Measurements from ENCODE around the gene BMERB1.
A peak's percentile ranks its signal among the peaks of the same experiment; 100 is the strongest.

BMERB1 gene

DNA sequence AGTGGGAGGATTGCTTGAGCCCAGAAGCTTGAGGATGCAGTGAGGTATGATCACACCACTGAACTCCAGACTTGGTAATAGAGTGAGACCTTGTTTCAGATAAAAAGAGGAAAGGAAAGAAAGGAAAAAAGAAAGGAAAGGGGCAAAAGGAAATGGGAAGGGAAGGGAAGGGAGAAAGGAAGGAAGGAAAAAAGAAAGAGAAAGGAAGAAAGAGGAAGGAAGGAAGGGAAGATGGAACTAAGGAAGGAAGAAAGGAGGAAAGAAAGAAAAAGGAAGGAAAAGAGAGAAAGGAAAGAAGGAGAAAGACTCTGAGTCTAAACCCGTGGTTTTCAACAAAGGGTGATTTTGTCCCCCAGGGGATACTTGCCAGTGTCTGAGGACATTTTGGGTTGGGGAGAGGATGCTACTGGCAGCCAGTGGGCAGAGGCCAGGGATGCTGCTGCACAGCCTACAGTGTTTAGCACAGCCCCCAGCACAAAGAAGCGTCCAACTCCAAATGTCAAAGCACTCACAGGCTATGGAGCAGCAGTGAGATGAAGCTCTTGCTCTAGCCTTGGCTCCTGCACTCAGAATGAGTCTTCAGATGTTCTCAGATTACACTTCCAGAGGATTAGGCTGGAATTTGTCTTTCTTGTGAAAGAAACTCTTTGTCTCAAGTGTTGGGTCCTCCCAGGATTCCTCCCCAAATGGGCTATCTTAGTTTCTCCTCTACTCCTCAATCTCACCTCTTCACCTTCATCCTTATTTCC, 64.2 kb downstream of the BMERB1 start:
- no peak for DNase-seq

DNA sequence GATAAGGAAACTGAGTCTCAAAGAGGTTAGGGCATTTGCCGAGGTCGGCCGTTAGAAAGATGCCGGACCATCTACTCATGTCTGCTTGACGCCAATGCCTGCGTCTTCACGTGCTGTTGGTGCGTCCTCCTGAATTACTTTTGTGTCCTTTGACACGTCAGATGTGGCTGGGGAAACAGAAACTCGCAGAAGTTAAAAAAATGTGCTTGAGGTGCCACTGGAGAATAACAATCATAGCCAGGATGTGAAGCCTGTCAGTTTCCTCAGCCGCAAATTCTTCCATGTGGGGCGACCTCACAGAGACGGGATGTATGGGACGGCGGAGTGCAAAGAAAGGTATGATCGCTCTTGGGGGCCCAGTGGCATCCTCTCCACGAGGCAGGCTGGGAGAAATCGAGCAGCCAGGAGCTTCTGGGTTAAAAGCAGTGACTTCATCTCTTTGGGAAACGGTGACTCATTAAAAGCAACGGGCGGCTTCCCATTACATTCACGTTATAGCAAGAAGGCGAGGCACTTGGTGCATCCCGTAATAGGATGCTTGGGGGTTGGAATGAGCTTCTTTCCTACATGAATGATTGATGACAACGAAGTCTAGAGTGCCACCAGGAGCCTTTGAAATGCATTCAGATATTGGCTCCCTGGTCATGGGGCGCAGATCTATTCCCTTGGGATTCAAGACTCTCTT, 67.8 kb downstream of the BMERB1 start:
- DNase-seq = no peak

DNA sequence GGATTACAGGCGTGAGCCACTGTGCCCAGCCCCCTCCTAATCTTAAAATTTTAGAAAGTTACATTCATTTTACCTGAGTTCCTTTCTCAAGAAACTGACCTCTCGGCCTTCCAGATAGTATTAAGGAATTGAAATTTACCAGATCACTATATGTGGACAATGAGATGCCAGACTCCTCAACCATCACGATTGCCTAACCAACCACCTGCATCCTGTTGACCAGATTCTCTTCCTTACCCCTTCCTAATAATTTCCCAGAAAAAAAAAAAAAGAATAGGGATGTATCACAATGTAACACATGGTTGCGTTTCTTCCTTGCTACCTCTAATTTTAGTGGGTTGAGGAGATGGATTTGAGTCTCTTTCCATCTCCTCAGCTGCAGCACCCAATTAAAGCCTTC, 72.1 kb downstream of the BMERB1 start:
- DNase-seq = no peak

DNA sequence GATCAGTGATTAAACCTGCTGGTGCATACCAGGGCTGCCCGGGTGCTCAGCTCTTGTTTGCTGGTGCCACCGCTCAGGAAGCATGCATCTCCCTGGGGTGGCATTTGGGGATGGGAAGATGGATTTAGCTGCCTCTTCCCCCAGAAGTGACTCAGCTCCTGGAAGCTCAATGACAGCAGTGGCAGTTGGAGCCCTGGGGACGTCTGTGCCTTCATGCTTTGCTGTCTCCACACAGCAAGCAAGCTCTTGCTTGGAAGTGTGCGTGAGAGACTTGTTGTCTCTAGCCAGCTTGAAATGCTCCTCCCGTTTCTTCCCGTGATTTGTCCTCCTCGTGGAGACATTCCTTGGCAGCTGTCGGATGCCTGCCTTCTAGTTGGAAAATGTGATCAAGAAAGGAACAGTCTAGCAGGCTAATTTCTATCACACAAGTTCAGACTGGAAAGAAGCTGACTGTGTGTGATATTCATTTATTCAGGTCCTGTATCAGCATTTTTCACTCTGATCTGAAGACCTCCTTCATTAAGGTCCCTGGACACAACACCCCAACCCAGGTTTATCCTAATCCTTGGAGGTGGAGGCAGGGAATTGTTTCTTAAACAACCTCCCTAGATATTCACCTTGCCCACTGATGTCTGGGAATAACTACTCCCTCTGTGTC, 73.0 kb downstream of the BMERB1 start:
- DNase-seq = peak in 1 of 14 donors; percentile 14

GRCh38 chr16:15507959-15508627, 73.7 kb downstream of the BMERB1 start:
- no peak for DNase-seq

GRCh38 chr16:15509051-15509592, 74.7 kb downstream of the BMERB1 start:
- DNase-seq = no peak

- no peak for DNase-seq
Observed at GRCh38 chr16:15509593-15510535, 75.5 kb downstream of the BMERB1 start.

DNA sequence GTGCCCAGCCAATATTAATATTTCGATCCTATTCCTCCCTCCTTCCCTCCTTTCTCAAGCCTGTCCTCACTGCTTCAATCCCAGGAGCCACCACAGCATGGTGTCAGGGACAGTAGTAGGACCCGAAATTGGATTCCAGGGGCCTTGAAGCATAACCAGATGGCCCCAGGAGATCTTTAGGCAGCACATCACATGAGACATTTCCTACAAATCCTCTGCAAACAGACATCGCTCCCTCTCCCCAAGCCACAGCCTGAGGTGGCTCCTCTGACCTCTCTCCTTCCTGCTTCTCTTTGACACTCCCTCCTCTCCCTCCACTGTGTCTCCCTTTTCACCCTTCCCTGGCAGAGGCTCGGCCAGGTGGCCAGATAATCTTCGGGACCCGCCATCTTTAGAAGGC, 76.6 kb downstream of the BMERB1 start:
- no peak for DNase-seq

DNA sequence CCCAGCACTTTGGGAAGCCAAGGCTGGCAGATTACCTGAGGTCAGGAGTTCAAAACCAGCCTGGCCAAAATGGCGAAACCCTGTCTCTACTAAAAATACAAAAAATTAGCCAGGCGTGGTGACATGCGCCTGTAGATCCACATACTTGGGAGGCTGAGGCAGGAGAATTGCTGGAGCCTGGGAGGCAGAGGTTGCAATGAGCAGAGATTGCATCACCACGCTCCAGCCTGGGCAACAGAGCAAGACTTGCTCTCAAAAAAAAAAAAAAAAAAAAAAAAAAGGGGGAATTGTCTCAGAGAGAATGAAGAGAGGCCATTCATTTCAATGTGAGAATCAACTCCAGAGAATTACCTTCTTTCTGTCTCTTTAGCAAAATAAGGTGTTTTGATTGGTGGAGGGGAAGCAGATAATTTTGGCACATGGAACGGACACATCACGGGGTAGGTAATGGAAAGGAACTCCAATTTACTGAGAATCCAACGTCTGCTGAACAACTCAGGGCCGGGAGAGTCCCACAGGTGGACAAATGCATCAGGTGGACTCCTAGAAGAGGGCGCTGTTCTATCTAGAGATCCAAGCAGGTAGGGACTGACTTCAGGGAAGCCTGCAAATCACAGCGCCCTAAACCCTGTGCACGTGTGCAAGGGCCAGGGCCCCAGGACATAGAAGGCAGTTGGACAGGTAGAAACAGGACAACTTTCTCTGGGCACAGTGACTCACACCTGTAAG, 77.5 kb downstream of the BMERB1 start:
- no peak for DNase-seq

- no peak for DNase-seq
Observed at GRCh38 chr16:15513156-15513555, 78.8 kb downstream of the BMERB1 start.

- DNase-seq = no peak
Observed at GRCh38 chr16:15515992-15516391, 81.6 kb downstream of the BMERB1 start.

GRCh38 chr16:15516609-15517008, 82.2 kb downstream of the BMERB1 start:
- DNase-seq = no peak

DNA sequence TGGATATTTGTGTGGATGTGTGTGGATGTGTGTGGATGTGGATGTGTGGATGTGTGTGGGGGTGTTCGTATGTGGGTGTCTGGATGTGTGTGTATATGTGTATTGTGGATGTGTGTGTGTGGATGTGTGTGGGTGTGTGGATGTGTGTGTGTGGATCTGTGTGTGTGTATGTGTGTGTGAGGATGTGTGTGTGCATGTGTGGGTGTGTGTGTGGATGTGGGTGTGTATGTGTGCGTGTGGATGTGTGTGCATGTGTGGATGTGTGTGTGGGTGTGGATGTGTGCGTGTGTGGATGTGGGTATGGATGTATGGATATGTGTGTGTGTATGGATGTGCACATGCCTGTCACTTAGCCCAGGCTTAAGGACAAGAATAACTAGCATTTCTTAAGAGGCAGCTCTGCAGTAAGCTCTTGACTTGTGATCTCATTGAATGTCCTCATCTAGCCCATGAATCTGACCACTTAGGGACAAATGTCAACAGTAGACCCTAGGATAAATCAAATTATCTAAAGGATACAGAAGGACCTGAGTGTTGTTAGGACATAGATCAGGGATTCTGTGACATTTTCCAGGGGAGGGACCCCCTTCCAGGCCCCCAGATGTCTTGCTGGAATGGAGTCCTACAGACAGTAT, 83.5 kb downstream of the BMERB1 start:
- DNase-seq = no peak

GRCh38 chr16:15518381-15519351, 84.3 kb downstream of the BMERB1 start:
- peak in 8 of 14 donors; percentile 7 to 45 (median 14) for DNase-seq

DNA sequence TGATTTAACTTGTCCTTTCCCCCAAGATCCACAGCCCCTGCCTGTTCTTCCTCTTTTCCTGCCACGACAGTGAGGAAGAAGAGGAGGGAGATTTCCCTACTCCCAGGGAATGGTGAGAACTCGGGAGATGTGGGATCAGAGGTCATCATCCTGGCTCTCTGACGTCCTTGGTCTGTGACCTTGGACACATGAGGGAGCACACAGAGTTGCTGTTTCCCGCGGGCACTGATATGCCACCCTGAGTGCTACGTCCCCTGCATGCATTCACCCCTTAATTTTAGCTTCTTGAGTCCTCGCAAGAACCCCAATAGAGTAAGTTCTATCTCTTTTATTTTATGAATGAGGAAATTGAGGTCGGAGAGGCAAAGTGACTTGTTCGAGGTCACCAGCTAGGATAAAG, 85.4 kb downstream of the BMERB1 start:
- DNase-seq = no peak

GRCh38 chr16:15521390-15521757, 87.0 kb downstream of the BMERB1 start:
- DNase-seq = no peak

- no peak for DNase-seq
Observed at GRCh38 chr16:15521758-15522509, 87.5 kb downstream of the BMERB1 start.

DNA sequence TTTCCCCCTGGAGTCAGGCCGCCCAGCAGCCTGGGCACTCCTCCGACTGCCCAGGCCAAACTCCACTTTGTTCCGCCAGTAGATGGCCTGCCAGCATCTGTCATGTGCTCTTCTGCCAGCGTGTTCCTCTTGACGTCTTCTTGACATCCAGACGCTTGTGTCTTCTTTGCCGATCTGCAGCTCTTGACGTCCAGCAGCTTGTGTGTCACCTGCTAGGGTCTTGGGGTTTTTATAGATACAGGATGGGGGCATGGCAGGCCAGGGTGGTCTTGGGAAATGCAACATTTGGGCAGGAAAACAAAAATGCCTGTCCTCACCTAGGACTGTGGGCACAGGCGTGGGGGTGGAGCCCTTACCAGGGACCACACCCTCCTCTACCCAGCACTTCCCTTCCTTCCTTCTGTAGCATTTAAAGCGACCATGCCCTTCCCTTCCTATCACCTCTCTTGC, 88.7 kb downstream of the BMERB1 start:
- DNase-seq = peak in 12 of 14 donors; percentile 2 to 65 (median 40)
